ENCODE measurements around the gene SCN2B.

GRCh38 chr11:118167253-118167652 is 9.2 kb downstream of the SCN2B start:
- TF ChIP-seq CTCF (IDR thresholded peaks at IDR 0.05), result no peak
- TF ChIP-seq POLR2A (IDR thresholded peaks at IDR 0.05; ENCODE audit: low read depth), result no peak
